Prostate gland (tissue), 2 donors: Measurements from ENCODE around the gene SERTAD4.

Experiments
- CTCF ChIP-seq, 4 experiments: fragments of 200-600 bp in 2 of 4; fragments of 450-650 bp in 2 of 4; sonication (generic) in 2 of 4; IDR thresholded peaks; 1 replicate in 3 of 4; 2 replicates in 1 of 4; pipeline ENCODE4 v1.5.1; 2016 to 2019; ENCODE audit warnings: antibody characterized with exemption in 4 of 4, mild to moderate bottlenecking in 2 of 4, moderate library complexity in 2 of 4
- POLR2A ChIP-seq: fragments of 450-650 bp; IDR thresholded peaks from one replicate; pipeline ENCODE4 v1.6.1; 2016; ENCODE audit warnings: antibody characterized with exemption, mild to moderate bottlenecking
- POLR2AphosphoS5 ChIP-seq: sonication (generic); formaldehyde crosslinking; IDR thresholded peaks from one replicate; pipeline ENCODE4 v1.6.1; 2017; ENCODE audit warnings: antibody characterized with exemption

GRCh38 chr1:210217482-210217881 lies 15.1 kb upstream of the SERTAD4 start:
- TF ChIP-seq CTCF (IDR thresholded peaks at IDR 0.05) (no peak), POLR2A (no peak), POLR2AphosphoS5 (no peak)
